ENCODE measurements around the gene GRSF1.
"Not testable (repeated sequence)": the region's sequence is repeated elsewhere in the genome, so short reads cannot be mapped to it uniquely, and the experiment has no call there.

Gene GRSF1

GRCh38 chr4:70831293-70831692 is 8.4 kb downstream of the GRSF1 start:
- DNase-seq: no peak

GRCh38 chr4:70830054-70830453 is 9.6 kb downstream of the GRSF1 start:
- DNase-seq: no peak

- no peak for DNase-seq
Measured at GRCh38 chr4:70829492-70829891, 10.2 kb downstream of the GRSF1 start.

- DNase-seq: no peak
Measured at GRCh38 chr4:70829015-70829414, 10.7 kb downstream of the GRSF1 start.

- no peak for DNase-seq
Measured at GRCh38 chr4:70818921-70819320, 20.8 kb downstream of the GRSF1 start.

- DNase-seq: no peak
Measured at GRCh38 chr4:70818173-70818855, 21.4 kb downstream of the GRSF1 start.

- no peak for DNase-seq
Measured at GRCh38 chr4:70816894-70817293, 22.8 kb downstream of the GRSF1 start.

GRCh38 chr4:70815370-70815769 is 24.3 kb downstream of the GRSF1 start:
- DNase-seq: no peak

- DNase-seq: no peak
Measured at GRCh38 chr4:70808151-70808550, 31.5 kb downstream of the GRSF1 start.

- no peak for DNase-seq
Measured at GRCh38 chr4:70802928-70803580, 36.6 kb downstream of the GRSF1 start.

GRCh38 chr4:70801265-70801809 is 38.4 kb downstream of the GRSF1 start:
- DNase-seq: no peak

- no peak for DNase-seq
Measured at GRCh38 chr4:70793626-70794025, 46.1 kb downstream of the GRSF1 start.

GRCh38 chr4:70788733-70789132 is 51.0 kb downstream of the GRSF1 start:
- no peak for DNase-seq

- no peak for DNase-seq
Measured at GRCh38 chr4:70787496-70787895, 52.2 kb downstream of the GRSF1 start.

GRCh38 chr4:70783096-70783495 is 56.6 kb downstream of the GRSF1 start:
- no peak for DNase-seq

- DNase-seq: no peak
Measured at GRCh38 chr4:70778888-70779422, 60.7 kb downstream of the GRSF1 start.

- DNase-seq: no peak
Measured at GRCh38 chr4:70772929-70773555, 66.6 kb downstream of the GRSF1 start.

- not testable (repeated sequence) for DNase-seq
Measured at GRCh38 chr4:70769396-70769795, 70.3 kb downstream of the GRSF1 start.

- DNase-seq: no peak
Measured at GRCh38 chr4:70768301-70768948, 71.3 kb downstream of the GRSF1 start.
